ENCODE data around the gene FOXRED1.

Gene FOXRED1

DNA sequence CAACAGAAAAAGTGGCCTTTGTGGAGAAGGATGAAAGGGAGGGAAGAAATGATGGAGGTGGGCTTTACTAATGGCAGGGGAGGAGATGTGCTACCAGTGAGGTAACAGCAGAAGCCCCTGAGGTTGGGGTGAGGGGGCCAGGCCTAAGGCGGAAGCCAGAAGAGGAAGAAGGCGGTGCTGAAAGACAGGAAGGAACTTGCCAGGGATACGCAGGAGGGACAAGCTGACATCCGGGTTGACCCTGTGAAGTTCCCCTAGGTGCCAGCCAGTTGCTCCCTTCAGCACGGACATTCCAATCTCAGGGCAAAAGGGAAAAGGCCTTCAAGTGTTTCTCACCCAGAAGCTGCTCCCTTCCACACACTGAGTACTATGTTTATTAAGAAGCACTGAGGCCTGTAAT is 11.6 kb downstream of the FOXRED1 start:
- peaks cover 20 to 35% of the 10 kb centered on the region in 2 experiments for H3K36me3 ChIP-seq (ENCODE audit: control insufficient read depth in 1 of 2, insufficient read depth in 2 of 2, low read depth in 1 of 2, low read length in 2 of 2)
- H3K9ac ChIP-seq (ENCODE audit: low read length), result no peak overlapping the region
- no peak overlapping the region for H2BK120ac ChIP-seq (ENCODE audit: low read depth, low read length)
- no peak overlapping the region for H2AK5ac ChIP-seq (ENCODE audit: low read length, severe bottlenecking)
- H3K14ac ChIP-seq (ENCODE audit: low read length in 2 of 2), result no peak overlapping the region
- no peak overlapping the region for H2BK15ac ChIP-seq (ENCODE audit: low read depth, poor library complexity, severe bottlenecking)
- no peak overlapping the region for H2BK5ac ChIP-seq (ENCODE audit: low read depth, low read length, poor library complexity, severe bottlenecking)
- no peak overlapping the region for H3K4ac ChIP-seq (ENCODE audit: low read depth in 1 of 2, low read length in 2 of 2)
- H4K8ac ChIP-seq (ENCODE audit: low read length), result no peak overlapping the region
- DNase-seq, result no peak
- H4K91ac ChIP-seq (ENCODE audit: low read length), result no peak overlapping the region
- no peak overlapping the region for H2AFZ ChIP-seq (ENCODE audit: low read depth, low read length)
- WGBS, result 92% methylated on average over 5 of the region's 5 CpGs
- no peak overlapping the region for H3K4me2 ChIP-seq (ENCODE audit: low read length, poor library complexity, severe bottlenecking)
- peaks cover 14% of the 10 kb centered on the region for H3K4me1 ChIP-seq (ENCODE audit: control insufficient read depth, insufficient read depth, low read depth, low read length)
- H3K23ac ChIP-seq (ENCODE audit: low read length in 2 of 2), result no peak overlapping the region
- H3K4me3 ChIP-seq (ENCODE audit: insufficient read depth in 1 of 2, low read depth in 1 of 2, low read length in 2 of 2), result no peak overlapping the region
- no peak overlapping the region for H3K18ac ChIP-seq (ENCODE audit: low read depth in 1 of 2, low read length in 2 of 2)
- H3K79me1 ChIP-seq (replicated peaks; ENCODE audit: low read length, poor library complexity, severe bottlenecking), result peaks cover 4% of the 10 kb centered on the region
- H3K9me3 ChIP-seq (ENCODE audit: control insufficient read depth, low read length), result no peaks in the 10 kb centered on the region
- H3K27ac ChIP-seq (ENCODE audit: low read length, poor library complexity, severe bottlenecking), result no peak overlapping the region
- no peaks in the 10 kb centered on the region for H3K27me3 ChIP-seq (ENCODE audit: control insufficient read depth in 1 of 2, insufficient read depth in 1 of 2, low read length in 2 of 2)
- H2BK12ac ChIP-seq (ENCODE audit: low read length in 2 of 2), result no peak overlapping the region

DNA sequence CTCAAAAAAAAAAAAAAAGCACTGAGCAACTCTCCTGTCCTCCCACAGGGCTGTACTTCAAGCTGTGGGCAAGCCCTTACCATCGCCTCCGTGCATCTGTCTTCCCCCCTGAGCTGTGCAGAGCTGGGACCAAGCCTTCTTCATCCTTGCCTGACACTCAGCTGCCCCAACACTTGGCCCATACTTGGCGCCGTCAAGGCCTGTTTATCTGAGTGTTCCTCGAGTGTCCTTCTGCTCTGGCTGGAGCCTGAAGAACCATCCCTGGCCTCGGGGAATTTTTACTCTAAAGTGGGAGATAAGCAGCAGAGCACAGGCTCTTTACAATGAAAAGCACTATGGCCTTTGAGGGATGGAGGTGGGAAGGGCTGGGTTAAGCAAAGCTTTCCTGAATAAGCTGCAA is 12.3 kb downstream of the FOXRED1 start:
- Histone ChIP-seq H2BK15ac (ENCODE audit: low read depth, poor library complexity, severe bottlenecking) (no peak overlapping the region), H2AFZ (ENCODE audit: low read depth, low read length) (no peak overlapping the region), H2BK5ac (ENCODE audit: low read depth, low read length, poor library complexity, severe bottlenecking) (no peak overlapping the region), H3K4me2 (ENCODE audit: low read length, poor library complexity, severe bottlenecking) (no peak overlapping the region), H2BK120ac (ENCODE audit: low read depth, low read length) (no peak overlapping the region), H3K9me3 (ENCODE audit: control insufficient read depth, low read length) (no peaks in the 10 kb centered on the region), H2AK5ac (ENCODE audit: low read length, severe bottlenecking) (no peak overlapping the region), H3K36me3 (ENCODE audit: control insufficient read depth in 1 of 2, insufficient read depth in 2 of 2, low read depth in 1 of 2, low read length in 2 of 2) (peaks cover 14 to 29% of the 10 kb centered on the region in 2 experiments), H3K4ac (ENCODE audit: low read depth in 1 of 2, low read length in 2 of 2) (no peak overlapping the region), H3K27ac (ENCODE audit: low read length, poor library complexity, severe bottlenecking) (no peak overlapping the region), H3K4me1 (ENCODE audit: control insufficient read depth, insufficient read depth, low read depth, low read length) (peaks cover 14% of the 10 kb centered on the region), H3K14ac (ENCODE audit: low read length in 2 of 2) (no peak overlapping the region), H3K18ac (ENCODE audit: low read depth in 1 of 2, low read length in 2 of 2) (no peak overlapping the region), H3K9ac (ENCODE audit: low read length) (no peak overlapping the region), H2BK12ac (ENCODE audit: low read length in 2 of 2) (no peak overlapping the region), H3K4me3 (ENCODE audit: insufficient read depth in 1 of 2, low read depth in 1 of 2, low read length in 2 of 2) (no peak overlapping the region), H4K8ac (ENCODE audit: low read length) (no peak overlapping the region), H3K27me3 (ENCODE audit: control insufficient read depth in 1 of 2, insufficient read depth in 1 of 2, low read length in 2 of 2) (no peaks in the 10 kb centered on the region), H3K23ac (ENCODE audit: low read length in 2 of 2) (no peak overlapping the region), H4K91ac (ENCODE audit: low read length) (no peak overlapping the region), H3K79me1 (replicated peaks; ENCODE audit: low read length, poor library complexity, severe bottlenecking) (peaks cover 1% of the 10 kb centered on the region)
- no peak for DNase-seq
- 90% methylated on average over 6 of the region's 6 CpGs for WGBS

DNA sequence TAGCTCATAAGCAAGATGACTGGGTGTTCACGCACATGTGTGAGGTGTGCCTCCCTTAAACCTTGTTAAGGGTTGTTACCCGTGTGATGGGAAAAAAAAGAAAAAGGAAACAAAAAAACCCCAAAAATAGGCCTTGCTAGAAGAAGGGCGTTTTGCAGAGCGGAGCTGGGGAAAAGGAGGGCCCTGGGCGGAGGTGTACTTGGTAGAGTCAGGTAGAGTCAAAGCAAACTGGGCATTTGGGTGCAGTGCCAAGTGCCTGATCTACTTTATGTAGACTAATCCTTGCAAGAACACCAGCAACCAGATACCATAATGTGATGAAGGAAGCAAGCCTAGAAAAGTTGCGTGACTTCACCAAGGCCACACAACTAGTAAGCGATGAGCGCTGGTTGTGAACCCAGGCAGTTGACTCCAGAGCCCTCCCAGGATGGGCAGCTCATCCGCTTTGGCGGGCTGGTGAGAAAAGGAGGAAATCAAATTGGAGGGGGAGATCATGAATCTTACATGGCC is 12.8 kb downstream of the FOXRED1 start:
- Histone ChIP-seq H2BK120ac (ENCODE audit: low read depth, low read length) (no peak overlapping the region), H3K27me3 (ENCODE audit: control insufficient read depth in 1 of 2, insufficient read depth in 1 of 2, low read length in 2 of 2) (no peaks in the 10 kb centered on the region), H3K9ac (ENCODE audit: low read length) (peak overlapping the region; percentile 96), H3K4me1 (ENCODE audit: control insufficient read depth, insufficient read depth, low read depth, low read length) (peaks cover 14% of the 10 kb centered on the region), H3K79me1 (replicated peaks; ENCODE audit: low read length, poor library complexity, severe bottlenecking) (peaks cover 3% of the 10 kb centered on the region), H4K8ac (ENCODE audit: low read length) (no peak overlapping the region), H3K23ac (ENCODE audit: low read length in 2 of 2) (no peak overlapping the region), H3K27ac (ENCODE audit: low read length, poor library complexity, severe bottlenecking) (no peak overlapping the region), H2BK15ac (ENCODE audit: low read depth, poor library complexity, severe bottlenecking) (no peak overlapping the region), H3K4me3 (ENCODE audit: insufficient read depth in 1 of 2, low read depth in 1 of 2, low read length in 2 of 2) (peak overlapping the region in 1 of 2 experiments; percentile 88), H4K91ac (ENCODE audit: low read length) (peak overlapping the region; percentile 37), H3K36me3 (ENCODE audit: control insufficient read depth in 1 of 2, insufficient read depth in 2 of 2, low read depth in 1 of 2, low read length in 2 of 2) (peaks cover 11 to 27% of the 10 kb centered on the region in 2 experiments), H2AFZ (ENCODE audit: low read depth, low read length) (no peak overlapping the region), H3K9me3 (ENCODE audit: control insufficient read depth, low read length) (no peaks in the 10 kb centered on the region), H2BK12ac (ENCODE audit: low read length in 2 of 2) (no peak overlapping the region), H3K18ac (ENCODE audit: low read depth in 1 of 2, low read length in 2 of 2) (no peak overlapping the region), H3K4me2 (ENCODE audit: low read length, poor library complexity, severe bottlenecking) (no peak overlapping the region), H3K14ac (ENCODE audit: low read length in 2 of 2) (no peak overlapping the region), H2AK5ac (ENCODE audit: low read length, severe bottlenecking) (no peak overlapping the region), H3K4ac (ENCODE audit: low read depth in 1 of 2, low read length in 2 of 2) (no peak overlapping the region), H2BK5ac (ENCODE audit: low read depth, low read length, poor library complexity, severe bottlenecking) (no peak overlapping the region)
- no peak for DNase-seq
- WGBS, result 96% methylated on average over 9 of the region's 10 CpGs

DNA sequence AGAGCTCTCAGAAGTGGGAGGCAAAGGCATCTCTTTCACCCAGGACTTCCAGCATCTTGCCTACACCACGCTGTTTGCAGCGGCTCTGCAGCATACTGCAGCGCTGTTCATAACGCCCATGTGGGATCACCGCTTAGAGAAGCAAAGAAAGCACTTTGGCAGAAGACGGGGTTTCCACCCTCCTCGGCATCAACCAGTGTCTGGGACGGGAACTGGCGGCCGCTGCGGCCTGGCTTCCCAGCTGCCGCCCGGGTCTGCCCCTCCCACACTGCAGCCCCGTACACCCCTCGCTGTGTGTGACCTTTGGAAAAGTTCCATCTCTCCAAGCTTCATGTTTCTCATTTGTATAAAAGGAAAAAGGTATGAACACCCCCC is 13.4 kb downstream of the FOXRED1 start:
- no peak overlapping the region for H2AK5ac ChIP-seq (ENCODE audit: low read length, severe bottlenecking)
- peak overlapping the region in 1 of 2 experiments; percentile 6 for H3K14ac ChIP-seq (ENCODE audit: low read length in 2 of 2)
- H3K4me3 ChIP-seq (ENCODE audit: insufficient read depth in 1 of 2, low read depth in 1 of 2, low read length in 2 of 2), result peak overlapping the region; percentile 11 to 88
- H4K91ac ChIP-seq (ENCODE audit: low read length), result no peak overlapping the region
- H3K79me1 ChIP-seq (replicated peaks; ENCODE audit: low read length, poor library complexity, severe bottlenecking), result peaks cover 6% of the 10 kb centered on the region
- no peak overlapping the region for H2BK5ac ChIP-seq (ENCODE audit: low read depth, low read length, poor library complexity, severe bottlenecking)
- no peak overlapping the region for H2BK120ac ChIP-seq (ENCODE audit: low read depth, low read length)
- H2BK15ac ChIP-seq (ENCODE audit: low read depth, poor library complexity, severe bottlenecking), result no peak overlapping the region
- peak overlapping the region; percentile 80 for H3K4me2 ChIP-seq (ENCODE audit: low read length, poor library complexity, severe bottlenecking)
- peaks cover 5 to 24% of the 10 kb centered on the region in 2 experiments for H3K36me3 ChIP-seq (ENCODE audit: control insufficient read depth in 1 of 2, insufficient read depth in 2 of 2, low read depth in 1 of 2, low read length in 2 of 2)
- H2AFZ ChIP-seq (ENCODE audit: low read depth, low read length), result peak overlapping the region; percentile 91
- WGBS, result 24% methylated on average over 11 of the region's 15 CpGs
- H3K27me3 ChIP-seq (ENCODE audit: control insufficient read depth in 1 of 2, insufficient read depth in 1 of 2, low read length in 2 of 2), result no peaks in the 10 kb centered on the region
- H3K9me3 ChIP-seq (ENCODE audit: control insufficient read depth, low read length), result no peaks in the 10 kb centered on the region
- peak overlapping the region; percentile 20 for H4K8ac ChIP-seq (ENCODE audit: low read length)
- peak overlapping the region in 1 of 2 experiments; percentile 3 for H3K4ac ChIP-seq (ENCODE audit: low read depth in 1 of 2, low read length in 2 of 2)
- DNase-seq, result peak; percentile 38
- H3K4me1 ChIP-seq (ENCODE audit: control insufficient read depth, insufficient read depth, low read depth, low read length), result peaks cover 14% of the 10 kb centered on the region
- peak overlapping the region; percentile 30 for H3K27ac ChIP-seq (ENCODE audit: low read length, poor library complexity, severe bottlenecking)
- no peak overlapping the region for H2BK12ac ChIP-seq (ENCODE audit: low read length in 2 of 2)
- H3K18ac ChIP-seq (ENCODE audit: low read depth in 1 of 2, low read length in 2 of 2), result no peak overlapping the region
- peak overlapping the region; percentile 96 for H3K9ac ChIP-seq (ENCODE audit: low read length)
- H3K23ac ChIP-seq (ENCODE audit: low read length in 2 of 2), result no peak overlapping the region

All from mesenchymal stem cell (in vitro differentiated cells and primary cell).